Hematopoietic multipotent progenitor cell treated with erythropoietin and hydrocortisone succinate and interleukin-3 and kit ligand, for 4 days (in vitro differentiated cells): Measurements from ENCODE around the gene DDO.

Experiments used
- DNase-seq: peaks from one replicate; pipeline ENCODE4 v3.0.0-alpha.2; 2015

Gene DDO, protein sequence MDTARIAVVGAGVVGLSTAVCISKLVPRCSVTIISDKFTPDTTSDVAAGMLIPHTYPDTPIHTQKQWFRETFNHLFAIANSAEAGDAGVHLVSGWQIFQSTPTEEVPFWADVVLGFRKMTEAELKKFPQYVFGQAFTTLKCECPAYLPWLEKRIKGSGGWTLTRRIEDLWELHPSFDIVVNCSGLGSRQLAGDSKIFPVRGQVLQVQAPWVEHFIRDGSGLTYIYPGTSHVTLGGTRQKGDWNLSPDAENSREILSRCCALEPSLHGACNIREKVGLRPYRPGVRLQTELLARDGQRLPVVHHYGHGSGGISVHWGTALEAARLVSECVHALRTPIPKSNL

DNA sequence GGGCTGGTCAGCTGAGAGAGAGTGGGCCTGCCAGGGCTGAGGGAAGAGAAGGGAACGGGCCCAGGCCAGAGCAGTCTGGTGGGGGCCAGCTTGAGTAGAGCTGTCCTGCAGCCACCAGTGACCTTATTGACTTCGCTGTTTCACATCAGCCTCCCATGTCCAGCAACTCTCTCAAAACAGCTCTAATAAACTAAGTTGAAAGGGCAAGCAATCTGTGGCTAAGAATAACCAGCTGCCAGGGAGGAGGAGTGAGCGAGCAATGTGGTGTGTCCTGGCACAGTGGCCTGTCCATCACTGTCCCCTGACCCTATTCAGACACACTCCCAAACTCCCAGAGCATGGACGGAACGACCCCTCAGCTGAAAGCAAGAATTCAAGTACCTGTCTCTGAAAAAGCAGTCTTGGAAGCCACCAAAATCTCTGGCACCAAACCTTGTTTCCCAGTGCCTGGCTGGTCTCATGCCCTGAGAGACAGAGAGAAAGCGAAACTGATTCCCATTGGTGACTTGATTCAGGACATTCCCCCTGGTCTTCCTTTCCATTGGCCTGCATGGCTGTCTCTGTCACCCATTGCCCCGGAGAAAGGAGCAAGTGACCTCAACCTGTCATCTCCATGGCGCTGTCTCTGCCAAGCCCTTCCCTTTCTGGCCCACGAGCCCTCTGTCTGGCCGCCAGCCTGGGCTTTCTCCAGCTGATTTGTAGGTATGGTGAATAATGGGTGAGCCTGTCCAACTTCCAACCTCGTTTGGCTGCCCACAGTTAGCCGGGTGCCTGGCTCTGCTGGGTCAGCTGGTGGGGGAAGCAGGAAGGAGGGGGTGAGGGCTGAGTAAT is at the start of gene DDO:
Gene DDO, minus strand, starts transcription at position 490 of the 831 bp plus-strand sequence. CDS start 2,113 bp downstream, outside the sequence.
- DNase-seq, result peak; percentile 61

DNA sequence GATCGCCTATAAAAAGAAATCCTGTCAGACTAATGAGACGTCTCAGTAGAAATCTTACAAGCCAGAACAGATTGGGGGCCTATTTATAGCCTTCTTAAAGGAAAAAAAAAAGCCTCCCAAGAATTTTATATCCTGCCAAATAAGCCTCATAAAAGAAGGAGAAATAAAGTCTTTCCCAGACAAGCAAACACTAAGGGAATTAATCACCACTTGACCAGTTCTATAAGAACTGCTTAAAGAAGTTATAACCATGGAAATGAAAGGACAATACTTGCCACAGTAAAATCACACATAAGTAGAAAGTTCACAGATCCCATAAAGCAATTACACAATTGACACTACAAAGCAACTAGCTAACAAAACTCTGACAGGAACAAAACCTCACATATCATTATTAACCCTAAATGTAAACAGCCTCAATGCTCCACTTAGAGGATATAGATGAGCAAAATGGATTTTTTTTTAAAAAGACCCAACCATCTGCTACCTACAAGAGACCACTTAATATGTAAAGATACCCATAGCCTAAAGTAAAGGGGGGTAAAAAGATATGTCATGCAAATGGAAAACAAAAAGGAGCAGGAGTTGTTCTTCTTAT is 47.6 kb upstream of the DDO start:
- DNase-seq, result no peak

DNA sequence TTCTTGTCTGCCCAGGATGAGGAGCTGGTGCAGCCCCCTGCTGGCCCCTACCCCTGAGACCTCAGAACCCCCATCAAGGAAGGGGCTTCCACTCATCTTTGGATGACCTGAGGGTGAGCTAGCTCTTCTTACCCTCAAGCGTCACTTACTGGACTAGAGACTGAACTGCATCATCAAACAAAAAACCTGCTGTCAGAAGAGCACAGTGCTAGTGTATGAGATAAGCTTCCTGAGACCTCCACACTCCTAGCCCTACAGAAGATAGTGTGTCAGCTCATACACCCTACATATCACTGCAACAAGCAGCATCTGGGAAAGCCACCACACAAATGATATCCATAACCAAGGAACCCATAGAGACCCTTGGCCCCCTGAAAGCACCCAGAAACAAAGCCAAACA is 46.0 kb upstream of the DDO start:
- DNase-seq, result no peak

DNA sequence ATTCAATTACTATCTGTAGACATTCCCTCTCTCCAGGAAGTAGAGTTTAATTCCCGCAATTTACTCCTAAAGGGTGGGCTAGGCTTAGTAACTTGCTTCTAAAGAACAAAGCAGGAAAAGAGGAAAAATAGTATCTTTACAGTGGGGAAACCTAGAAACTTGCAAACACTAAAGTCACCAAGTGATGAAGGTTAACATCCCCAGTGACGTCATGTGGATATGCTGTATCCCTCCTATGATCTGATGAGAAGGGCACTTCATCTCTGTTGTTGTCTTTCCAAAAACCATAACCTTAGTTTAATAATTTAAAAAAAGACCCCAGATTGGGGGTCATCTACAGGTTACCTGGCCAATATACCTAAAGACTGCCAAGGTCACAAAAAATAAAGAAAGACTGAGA is 43.8 kb upstream of the DDO start:
- no peak for DNase-seq

DNA sequence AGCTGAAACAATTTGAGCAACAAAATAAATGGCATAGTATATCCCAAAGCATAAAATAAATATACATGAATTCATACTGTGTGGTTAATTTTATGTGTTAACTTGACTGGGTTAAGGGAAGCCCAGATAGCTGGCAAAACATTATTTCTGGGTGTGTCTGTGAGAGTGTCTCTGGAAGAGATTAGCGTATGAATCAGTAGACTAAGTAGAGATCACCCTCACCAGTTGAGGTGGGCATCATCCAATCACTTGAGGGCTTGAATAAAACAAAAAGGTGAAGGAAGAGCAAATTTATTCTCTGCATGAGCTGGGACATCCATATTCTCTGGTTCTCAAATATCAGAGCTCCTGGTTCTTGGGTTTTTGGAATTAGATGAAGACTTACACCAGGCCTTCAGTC is 43.1 kb upstream of the DDO start:
- DNase-seq, result no peak

DNA sequence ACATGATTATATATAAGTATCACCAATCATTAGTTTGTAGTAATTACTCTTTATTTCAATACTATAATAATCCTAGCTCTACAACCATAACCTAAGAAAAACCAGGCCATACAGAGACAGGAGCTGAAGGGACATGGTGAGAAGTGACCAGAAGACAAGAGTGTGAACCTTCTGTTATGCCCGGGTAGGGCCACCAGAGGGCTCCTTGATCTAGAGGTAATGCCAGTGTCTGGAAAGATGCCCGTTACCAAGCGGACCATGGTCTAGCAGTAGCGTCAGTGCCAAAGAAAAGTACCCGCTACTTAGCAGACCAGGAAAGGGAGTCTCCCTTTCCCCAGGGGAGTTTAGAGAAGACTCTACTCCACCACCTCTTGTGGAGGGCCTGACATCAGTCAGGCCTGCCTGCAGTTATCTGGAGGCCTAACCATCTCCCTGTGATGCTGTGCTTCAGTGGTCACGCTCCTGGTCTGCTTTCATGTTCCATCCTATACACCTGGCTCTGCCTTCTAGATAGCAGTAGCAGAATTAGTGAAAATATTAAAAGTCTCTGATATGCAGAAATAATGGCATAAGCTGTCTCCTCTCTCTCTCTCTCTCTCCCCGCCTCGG is 42.3 kb upstream of the DDO start:
- DNase-seq, result peak; percentile 68

DNA sequence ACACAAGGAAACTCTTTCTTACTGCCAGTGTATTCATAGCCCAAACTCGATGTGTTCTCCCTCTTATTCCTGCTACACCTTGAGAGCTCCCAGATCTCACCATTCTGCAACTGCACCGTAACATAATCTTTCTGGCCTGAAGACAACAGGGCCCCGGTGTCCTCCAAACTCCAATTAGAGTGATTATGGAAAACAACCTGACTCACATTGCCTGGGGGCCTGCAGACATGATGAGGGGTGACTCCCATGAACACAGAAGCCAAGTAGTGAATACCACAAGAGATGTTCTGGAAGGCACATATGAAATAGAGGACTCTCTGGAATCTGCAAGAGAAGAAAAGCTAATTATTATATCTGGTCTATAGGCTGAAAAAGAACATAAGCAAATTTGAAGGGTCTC is 41.3 kb upstream of the DDO start:
- no peak for DNase-seq

DNA sequence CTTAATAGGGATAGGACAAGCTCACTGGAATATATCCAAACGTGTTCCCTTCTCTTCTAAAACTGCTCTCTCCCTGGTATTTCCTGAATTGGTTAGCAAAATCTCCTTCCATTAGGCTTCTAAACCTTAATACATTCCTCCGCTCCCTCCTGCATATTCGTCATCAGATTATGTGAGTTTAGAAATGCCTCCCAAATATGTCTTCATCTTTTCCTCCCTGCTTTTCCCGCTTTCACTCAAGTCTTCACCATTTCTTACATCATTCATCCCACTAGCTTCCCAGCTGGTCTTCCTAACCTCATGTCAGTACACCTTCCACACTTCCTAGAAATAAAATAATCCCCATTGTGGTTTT is 34.1 kb upstream of the DDO start:
- DNase-seq, result no peak

DNA sequence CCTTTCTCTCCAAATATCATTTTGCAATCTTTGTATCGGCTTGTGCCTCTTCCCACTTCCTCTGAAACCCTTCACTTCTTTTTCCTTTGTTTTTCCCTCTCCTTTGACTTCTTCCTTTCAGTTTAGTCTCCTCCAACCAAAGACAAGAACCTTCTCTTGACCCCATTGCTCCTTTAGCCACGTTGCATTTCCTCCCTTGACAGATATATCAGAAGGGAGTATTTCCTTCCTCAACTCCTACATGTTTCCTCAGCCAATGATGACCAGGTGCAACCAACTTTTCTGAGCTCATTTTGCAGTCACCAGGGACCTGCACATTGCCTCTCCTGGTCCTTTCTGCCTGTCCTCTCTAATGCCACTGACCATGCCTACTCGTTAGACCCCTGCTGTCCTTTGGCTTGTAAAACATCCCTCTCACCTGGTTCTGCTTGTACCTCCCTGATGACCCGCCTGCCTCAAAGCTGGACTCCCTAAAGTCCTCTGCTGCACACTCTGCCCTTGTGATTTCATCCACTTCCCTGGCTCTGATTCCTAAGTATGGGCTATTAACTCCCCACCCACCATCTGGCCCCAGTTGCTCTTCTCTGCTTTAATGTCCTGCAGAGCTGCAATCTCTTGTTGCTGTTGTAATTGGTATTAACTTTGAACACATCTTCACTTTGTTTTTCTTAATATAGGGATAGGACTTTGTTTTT is 33.6 kb upstream of the DDO start:
- DNase-seq, result peak; percentile 15

DNA sequence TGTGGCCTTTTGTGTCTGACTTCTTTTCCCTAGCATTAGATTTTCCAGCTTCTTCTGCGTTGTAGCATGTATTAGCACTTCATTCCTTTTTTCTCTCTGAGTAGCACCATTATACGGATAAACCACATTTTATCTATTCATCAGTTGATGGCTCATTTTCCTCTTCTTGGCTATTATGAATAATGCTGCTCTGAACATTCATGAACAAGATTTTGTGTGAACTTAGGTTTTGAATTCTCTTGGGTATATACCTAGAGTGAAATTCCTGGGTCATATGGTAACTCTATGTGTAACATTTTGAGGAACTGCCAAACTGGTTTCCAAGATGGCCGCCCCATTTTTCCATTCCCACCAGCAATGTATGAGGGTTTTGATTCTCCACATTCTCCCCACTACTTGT is 32.4 kb upstream of the DDO start:
- DNase-seq, result no peak

DNA sequence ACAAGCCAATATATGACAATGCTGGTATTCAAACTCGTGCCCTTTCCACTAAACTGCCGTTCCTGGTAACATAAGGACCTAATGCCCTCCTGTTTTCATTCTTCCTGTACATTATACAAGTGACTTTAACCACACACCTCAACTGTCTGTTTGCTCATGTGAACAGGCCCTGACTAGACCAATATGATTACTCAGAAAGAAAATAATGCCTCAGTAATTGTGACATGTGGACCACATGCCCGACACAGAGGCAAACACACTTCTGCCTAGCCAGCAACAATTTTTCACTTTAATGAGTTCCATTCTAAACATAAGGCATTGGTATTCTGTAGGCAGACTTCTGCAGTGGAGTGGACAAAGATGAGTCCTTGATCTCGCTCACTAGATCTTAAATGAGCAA is 31.0 kb upstream of the DDO start:
- DNase-seq, result no peak

DNA sequence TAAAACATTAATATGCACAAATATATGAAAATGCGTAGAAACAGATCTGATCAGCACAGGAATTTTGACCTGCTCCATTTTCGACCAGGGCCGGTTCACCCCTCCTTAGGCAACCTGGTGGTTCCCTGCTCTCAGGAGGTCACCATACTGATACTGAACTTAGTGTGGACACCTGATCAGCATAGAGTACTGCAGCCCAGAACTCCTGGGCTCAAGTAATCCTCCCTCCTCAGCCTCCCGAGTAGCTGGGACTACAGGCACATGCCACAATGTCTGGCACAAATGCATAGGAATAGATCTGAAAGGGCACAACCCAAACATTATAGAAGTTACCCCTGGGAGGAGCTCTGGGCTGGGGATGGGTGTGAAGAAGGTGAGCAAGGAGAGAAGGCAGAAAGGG is 24.7 kb upstream of the DDO start:
- no peak for DNase-seq

DNA sequence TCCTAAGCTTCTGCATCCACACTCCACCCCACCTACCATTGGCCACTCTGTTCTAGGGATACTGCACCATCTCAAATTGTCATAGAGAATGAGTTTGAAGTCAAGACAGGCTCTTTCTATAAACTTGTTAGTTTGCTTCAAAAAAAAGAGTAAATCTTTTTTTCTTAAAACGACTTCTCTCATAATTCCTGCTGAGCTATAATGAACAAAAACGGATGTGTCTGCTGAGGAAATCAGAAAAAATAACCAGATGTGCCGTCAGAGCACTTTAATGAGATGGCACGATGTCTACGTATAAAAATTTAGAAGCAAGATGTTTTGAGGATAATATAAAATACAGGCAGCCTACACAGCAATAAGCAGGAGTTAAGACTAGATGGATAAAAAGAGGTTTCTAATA is 24.0 kb upstream of the DDO start:
- no peak for DNase-seq

DNA sequence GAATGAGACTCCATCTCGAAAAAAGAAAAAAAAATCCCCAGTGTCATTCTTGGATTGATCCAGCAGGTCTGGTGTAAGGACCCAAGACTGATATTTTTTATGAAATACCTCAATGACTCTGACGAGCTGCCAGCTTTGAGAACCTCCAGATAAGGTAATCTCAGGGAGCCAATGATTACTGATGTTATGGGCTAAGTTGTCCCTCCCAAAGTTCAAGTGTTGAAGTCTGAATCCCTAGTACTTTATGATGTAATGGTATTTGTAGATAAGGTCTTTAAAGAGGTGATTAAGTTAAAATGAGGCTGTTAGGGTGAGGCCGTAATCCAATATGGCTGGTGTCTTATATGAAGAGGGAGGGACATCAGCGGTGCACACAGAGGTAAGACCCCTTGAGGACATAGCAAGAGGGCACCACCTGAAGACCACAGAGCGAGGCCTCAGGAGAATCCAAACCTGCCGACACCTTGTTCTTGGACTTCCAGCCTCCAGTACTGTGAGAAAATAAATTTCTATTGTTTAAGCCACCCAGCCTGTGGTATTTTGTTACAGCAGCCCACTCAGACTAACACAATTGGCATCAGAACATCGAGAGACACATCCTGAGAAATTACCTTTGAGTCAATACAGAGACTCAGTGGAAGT is 19.7 kb upstream of the DDO start:
- no peak for DNase-seq

DNA sequence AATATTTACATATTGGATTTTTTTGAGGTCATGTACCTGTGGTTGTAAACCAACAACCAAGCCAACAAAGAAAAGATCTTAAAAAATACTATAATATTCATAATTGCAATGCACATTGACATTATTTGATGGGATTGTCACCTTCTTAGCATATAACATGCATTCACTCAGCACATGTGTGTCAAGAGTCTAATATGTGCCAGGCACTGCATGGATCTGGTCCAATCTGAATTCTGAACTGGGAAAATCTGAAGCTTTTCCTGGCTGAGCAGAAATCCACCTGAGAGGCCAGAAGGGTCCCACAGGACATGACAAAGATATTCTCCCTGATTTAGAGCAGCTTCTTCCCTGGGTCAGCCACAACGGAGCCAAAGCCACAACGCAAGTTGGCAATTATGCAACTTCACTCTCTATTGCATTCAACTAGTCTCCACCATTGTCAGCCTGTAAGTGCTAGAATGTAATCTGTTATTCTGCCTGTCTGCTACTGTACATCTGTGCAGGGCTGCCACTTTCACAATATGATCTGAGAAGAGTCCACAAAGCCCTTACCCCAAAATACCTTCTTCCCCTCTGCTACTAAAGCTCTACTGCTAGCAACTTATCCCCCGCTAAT is 17.0 kb upstream of the DDO start:
- DNase-seq, result peak; percentile 67

DNA sequence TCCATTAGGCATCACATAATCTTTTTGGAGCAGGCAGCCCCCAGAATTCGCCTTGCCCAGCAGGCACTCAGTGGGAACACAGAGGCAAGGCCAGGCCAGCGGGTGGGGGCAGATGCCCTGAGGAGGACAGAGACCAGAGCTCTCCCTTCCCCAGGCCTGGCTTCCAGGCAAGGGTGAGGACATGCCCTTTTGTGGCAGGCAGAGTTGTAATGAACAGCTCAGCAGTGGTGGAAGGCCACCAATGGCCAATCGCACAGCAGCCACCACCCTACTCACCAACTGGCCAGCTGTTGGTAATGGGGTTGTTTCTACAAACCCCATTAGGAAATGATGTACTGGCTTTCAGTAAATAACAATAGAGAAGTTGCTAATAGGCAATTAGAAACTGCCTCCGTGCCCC is 15.4 kb upstream of the DDO start:
- DNase-seq, result no peak

DNA sequence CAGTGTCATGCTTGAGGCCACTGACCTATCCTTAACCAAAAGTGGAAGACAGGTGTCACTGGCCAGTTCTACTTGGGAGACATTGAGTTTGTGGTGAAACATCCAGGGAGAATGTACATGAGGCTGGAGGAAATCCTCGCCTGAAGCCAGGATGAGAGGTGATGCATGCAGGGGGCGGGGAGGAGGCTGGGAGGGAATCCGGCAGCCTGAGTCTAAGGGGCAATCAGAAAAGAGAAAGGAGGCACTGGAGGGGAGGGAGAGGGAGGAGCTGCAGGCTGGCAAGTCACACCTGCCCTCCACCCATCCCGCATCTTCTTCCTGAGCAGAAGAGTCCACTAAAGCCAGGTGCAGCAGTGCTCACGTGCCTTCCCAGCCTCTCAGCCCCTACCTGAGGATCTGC is 14.9 kb upstream of the DDO start:
- no peak for DNase-seq

DNA sequence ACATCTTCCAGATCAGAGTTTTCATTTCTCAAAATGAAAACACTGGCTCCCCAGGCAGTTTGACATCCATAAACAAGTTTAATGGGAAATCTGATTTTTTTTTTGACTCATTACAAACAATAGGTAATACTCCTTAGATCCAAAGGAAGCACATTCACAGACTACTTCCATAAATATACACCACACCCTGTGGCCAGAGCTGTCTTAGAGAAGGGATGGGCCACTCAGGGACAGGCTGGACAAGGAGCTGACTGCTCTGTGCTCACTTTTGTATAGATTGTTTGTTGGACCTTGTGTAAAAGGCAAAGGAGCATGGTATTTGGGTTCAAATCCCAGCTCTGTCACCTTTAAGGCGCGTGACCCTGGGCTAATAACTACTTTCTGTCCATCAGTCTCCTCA is 12.8 kb upstream of the DDO start:
- DNase-seq, result no peak

DNA sequence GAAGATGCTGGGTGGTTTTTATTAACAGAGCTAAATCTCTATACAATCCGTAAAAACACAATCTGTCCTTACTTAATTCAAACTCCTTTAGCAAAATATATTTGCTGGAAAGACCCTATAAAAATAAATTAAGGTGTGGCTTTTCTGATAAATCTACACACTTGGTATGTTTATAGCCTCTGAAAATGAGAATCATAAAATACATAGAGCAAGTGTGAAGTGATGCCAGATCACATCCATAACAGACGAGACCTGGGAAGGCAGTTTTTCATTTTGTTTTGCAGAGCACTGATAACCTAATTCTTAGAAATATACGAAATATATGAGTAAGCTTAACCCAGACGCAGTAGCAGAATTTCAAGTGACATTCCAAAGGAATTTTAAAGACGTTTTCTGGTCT is 10.4 kb upstream of the DDO start:
- no peak for DNase-seq

DNA sequence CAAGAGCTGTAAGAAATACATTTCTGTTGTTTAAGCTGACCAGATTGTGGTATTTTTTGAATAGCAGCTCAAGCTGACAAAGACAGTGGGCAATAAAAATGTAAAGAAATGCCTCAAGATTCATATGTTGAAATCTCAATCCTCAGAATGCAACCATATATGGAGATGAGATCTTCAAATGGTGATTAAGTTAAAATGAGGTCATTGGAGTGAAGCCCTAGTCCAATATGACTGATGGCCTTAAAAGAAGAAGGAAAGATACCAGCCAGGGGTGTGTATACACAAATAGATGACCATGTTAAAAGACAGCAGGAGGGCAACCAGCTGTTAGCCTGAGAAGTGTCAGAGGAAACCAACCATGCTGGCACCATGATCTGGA is 7.1 kb upstream of the DDO start:
- peak; percentile 57 for DNase-seq

DNA sequence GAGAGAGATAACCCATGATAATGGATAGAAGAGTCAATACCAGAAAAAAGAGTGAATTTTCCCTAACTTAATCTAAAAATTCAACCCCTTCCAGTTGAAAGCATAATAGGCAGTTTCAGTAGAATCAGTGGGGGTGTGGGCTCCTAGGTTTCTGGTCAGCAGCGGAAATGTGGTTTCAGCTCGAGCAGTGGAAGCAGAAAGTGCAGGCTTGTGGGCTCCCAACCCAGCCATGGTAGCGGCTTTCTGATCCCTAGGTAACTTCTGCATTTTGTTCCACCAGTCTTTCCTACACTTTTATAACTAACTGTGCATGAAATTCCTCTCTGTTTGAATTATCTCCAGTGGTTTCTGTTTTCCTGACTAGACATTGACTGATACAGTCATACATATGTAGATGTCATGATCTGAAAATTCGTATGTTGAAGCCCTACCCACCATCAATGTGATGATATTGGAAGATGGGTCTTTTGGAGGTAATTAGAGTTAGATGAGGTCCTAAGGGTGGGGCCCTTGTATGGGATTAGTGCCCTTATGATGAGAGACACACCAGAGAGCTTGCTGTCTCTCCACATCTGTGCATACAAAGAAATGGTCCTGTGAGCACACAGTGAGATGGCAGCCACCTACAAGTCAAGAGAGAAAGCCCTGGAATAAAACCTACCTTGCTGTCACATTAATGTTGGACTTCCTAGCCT is 6.5 kb upstream of the DDO start:
- DNase-seq, result peak; percentile 92
